Measurements from ENCODE around the gene PPP1R36.
"Not testable (repeated sequence)": the region's sequence is repeated elsewhere in the genome, so short reads cannot be mapped to it uniquely, and the experiment has no call there.

The PPP1R36 gene

DNA sequence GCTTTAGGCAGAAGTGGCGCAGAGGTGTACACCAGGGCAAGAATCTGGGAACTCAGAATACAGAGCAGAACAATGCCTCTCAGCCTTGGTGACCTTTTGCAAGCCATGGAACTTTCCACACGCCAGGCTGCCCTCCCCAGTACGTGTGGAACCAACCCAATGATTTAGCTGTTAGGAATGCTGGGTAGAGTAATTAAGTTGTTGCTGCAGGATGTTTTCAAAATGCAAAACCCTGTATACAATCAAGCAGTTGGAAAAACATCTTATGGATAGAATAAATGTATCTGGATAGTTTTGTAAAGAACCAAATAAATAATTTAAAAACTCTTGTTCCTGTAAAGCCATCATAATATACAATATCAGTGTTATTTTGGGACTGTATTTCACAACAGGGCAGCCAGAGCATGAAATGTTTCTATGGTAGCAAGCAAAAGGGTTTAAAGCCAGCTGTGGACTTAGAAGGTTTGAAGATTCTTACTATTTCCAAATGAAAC is 19.4 kb downstream of the PPP1R36 start:
- DNase-seq (ENCODE audit: low read depth): peak; percentile 76

DNA sequence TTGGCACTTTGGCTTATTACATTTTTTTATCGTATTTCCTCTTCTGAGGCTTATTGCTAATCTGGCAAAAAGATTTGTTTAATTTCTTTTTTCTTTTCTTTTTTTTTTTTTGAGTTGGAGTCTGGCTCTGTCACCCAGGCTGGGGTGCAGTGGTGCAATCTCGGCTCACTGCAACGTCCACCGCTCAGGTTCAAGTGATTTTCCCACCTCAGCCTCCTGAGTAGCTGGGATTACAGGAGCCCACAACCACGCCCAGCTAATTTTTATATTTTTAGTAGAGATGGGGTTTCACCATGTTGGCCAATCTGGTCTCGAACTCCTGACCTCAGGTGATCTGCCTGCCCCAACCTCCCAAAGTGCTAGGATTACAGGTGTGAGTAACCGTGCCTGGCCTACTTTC is 19.9 kb downstream of the PPP1R36 start:
- not testable (repeated sequence) for DNase-seq (ENCODE audit: low read depth)

- DNase-seq (ENCODE audit: low read depth): no peak
These were observed 22.8 kb downstream of the PPP1R36 start for GRCh38 chr14:64572386-64573104.

DNA sequence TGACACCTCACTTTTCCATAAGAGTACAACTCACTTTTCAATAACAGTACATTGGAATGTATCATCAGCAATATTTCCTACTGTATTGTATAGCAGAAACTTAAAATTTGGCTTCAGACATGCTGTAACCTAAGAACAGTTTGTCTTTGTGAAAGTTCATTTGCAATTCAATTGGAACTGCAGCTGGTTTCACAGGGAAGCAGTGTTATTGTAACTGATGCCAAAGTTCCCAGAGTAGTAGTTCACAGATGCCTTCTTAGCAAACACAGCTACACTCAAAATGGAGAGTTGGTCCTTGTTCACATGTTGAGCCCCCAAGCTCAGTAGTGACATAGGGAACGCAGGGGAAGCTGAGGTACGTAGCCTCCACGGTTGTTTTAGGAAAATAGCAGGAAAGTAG is 23.3 kb downstream of the PPP1R36 start:
- no peak for DNase-seq (ENCODE audit: low read depth)

GRCh38 chr14:64574371-64575107 is 24.8 kb downstream of the PPP1R36 start:
- DNase-seq (ENCODE audit: low read depth): no peak

DNA sequence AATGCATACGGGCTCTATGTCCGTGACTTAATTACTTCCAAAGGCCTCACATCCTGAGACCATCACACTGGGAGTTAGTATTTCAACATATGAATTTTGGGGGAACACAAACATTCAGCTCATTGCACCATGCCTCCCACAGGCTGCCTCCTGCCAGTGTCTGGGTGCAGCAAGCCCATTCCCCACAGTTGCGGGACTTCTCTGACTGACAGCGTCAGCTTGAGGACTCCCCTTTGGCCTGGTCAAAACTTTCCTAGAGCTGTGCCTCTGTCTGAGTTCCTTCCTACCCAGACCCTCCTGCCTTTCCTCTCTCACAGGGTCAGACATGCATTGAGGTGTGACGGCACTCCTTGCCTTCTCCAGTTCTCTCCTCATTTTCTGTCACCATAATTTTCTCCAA is 27.4 kb downstream of the PPP1R36 start:
- no peak for DNase-seq (ENCODE audit: low read depth)

DNA sequence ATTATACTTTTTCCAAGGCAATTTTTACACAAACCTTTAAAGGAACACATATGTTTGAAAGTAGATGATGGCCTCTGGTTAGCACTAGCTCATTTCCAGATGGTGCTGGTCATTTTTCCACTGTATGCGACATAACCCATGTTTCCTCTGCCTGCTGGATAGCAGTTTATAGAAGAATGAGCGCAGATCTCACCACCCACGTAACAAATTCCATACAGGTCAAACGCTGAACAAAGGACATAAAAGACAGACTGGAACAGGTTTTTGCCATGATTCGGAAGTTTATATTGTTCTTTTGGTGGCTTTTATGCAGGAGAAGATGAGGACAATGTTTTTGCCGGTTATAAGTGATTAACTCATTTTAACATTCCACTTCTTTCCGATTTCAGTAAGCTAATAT is 30.7 kb downstream of the PPP1R36 start:
- no peak for DNase-seq (ENCODE audit: low read depth)

GRCh38 chr14:64581363-64581762 is 31.6 kb downstream of the PPP1R36 start:
- no peak for DNase-seq (ENCODE audit: low read depth)

- no peak for DNase-seq (ENCODE audit: low read depth)
These were observed 32.1 kb downstream of the PPP1R36 start for GRCh38 chr14:64581817-64582216.

- no peak for DNase-seq (ENCODE audit: low read depth)
These were observed 34.4 kb downstream of the PPP1R36 start for GRCh38 chr14:64584190-64584589.

DNA sequence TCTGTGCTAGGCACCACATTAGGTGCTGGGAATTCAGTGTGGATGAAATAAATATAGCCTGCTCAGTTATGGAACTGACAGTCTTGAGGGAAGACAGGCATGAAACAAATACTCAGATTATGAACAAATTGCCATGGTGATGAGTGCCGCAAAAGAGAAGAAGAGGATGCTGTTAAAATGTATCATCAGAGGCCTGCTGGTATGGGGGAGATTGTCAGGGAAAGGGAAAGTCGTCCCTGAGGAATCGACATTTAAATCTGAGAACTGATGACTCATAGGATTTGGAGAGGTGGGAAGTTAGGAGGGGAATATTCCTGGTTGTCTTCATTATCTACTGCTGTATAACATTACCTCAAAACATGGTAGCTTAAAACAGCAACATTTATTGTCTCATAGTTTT is 42.0 kb downstream of the PPP1R36 start:
- no peak for DNase-seq (ENCODE audit: low read depth)

GRCh38 chr14:64594438-64594837 is 44.7 kb downstream of the PPP1R36 start:
- DNase-seq (ENCODE audit: low read depth): no peak

GRCh38 chr14:64598404-64598803 is 48.6 kb downstream of the PPP1R36 start:
- no peak for DNase-seq (ENCODE audit: low read depth)

DNA sequence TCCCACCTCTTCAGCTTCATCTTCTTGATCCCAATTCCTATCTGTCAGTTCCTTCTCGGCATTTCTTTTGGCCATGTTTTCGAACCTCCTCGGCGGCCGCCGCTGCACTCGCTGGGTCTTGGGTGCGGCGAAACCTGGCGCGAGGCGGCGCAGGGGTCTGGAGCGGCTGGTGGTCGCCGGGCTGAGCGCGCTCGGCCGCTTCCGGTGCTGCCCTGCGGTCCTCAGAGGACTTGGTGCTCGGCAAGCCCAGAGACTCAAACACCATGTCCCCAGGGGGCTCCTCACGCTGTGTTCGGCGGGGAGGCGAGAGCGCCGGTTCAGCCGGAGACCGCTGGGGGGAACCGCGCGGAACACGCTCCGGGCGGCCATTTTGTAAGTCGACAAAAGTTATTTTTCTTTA is 51.8 kb downstream of the PPP1R36 start:
- DNase-seq (ENCODE audit: low read depth): no peak

- no peak for DNase-seq (ENCODE audit: low read depth)
These were observed 53.1 kb downstream of the PPP1R36 start for GRCh38 chr14:64602826-64603225.

GRCh38 chr14:64604001-64604400 is 54.2 kb downstream of the PPP1R36 start:
- DNase-seq (ENCODE audit: low read depth): no peak

DNA sequence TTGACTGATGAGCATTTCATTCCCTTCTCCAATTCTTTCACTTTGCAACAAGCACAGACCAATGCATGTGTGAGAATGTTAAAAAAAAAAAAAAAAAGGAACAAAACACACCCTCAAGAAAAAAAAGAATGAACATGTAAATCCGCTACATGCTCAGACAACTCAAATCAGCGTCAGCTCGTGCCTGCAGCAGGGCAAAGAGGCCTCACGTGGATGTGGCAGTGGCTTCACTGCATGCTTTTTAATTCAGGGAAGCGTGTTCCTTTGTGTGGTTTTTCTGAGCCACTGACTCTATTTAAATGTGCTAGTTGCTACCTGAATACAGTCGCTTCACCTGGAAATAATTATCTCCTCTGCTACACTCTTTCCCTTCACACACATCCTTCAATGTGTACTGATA is 55.1 kb downstream of the PPP1R36 start:
- DNase-seq (ENCODE audit: low read depth): no peak

DNA sequence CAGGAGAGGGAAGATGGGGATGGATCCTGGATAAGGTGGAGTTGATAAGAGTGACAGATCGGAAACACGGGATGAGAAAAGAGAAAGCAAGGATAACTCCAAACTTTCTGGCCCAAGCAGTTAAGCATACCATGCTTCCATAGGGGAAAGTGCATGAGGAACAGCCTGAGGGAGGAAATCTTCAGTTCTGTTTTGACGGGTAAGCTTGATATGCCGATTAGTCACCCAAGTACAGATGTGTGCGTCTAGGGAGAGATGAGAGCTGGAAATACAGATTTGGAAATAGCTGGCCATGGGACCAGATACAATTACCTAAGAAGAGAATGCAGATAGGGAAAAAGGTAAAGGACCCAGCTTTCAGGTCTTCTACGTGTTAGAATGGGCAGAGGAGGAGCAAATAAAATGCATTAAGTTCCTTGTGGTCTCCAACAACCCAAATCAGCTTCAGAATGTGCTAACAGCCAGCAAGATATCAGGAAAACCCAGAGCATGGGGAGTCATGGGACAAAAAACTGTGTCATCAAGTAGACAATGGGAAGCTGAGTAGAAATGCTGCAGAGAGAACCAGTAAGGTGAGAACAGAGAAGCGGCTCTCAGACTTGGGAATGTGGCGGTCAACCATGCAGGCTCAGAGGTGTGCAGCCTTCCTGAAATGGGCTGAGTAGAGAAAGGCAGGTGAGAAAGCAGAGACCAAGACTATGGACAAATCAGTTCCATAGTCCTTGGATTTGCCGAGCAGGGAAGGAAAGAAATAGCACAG is 56.3 kb downstream of the PPP1R36 start:
- no peak for DNase-seq (ENCODE audit: low read depth)

- no peak for DNase-seq (ENCODE audit: low read depth)
These were observed 60.4 kb downstream of the PPP1R36 start for GRCh38 chr14:64610049-64610746.

GRCh38 chr14:64611358-64612020 is 61.7 kb downstream of the PPP1R36 start:
- no peak for DNase-seq (ENCODE audit: low read depth)

DNA sequence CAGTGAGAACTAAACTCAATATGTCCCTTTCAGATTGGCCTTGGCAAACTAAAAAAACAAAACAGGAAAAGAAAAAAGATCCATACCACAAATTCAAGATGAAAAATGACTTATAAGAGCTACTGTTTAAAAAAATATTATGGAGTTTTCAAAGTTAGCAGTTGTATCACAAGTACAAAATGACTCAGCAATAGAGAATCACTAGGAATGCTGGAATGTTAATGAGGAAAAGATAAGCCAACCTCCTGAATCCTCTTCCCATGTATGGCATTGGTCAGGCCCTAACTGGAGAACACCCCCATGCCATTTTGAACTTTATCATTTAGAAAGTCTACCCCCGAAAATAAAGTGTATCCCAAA is 62.2 kb downstream of the PPP1R36 start:
- no peak for DNase-seq (ENCODE audit: low read depth)
